Measurements from ENCODE around the gene VSIG10. TPM values are rescaled to one million over a fixed set of nuclear protein-coding genes. Genes with fewer than 3 reads are reported as not detected.
"Not testable (repeated sequence)": the region's sequence is repeated elsewhere in the genome, so short reads cannot be mapped to it uniquely, and the experiment has no call there.

The VSIG10 gene
- total RNA-seq, 1 donor from 2014 or later, result 24.6 TPM

GRCh38 chr12:118033902-118034301, 69.9 kb downstream of the VSIG10 start:
- no peak overlapping the region for H3K4me3 ChIP-seq (ENCODE audit: low read depth, low read length)
- DNase-seq (ENCODE audit: low read depth), result no peak
- TF ChIP-seq, protein P1, sequence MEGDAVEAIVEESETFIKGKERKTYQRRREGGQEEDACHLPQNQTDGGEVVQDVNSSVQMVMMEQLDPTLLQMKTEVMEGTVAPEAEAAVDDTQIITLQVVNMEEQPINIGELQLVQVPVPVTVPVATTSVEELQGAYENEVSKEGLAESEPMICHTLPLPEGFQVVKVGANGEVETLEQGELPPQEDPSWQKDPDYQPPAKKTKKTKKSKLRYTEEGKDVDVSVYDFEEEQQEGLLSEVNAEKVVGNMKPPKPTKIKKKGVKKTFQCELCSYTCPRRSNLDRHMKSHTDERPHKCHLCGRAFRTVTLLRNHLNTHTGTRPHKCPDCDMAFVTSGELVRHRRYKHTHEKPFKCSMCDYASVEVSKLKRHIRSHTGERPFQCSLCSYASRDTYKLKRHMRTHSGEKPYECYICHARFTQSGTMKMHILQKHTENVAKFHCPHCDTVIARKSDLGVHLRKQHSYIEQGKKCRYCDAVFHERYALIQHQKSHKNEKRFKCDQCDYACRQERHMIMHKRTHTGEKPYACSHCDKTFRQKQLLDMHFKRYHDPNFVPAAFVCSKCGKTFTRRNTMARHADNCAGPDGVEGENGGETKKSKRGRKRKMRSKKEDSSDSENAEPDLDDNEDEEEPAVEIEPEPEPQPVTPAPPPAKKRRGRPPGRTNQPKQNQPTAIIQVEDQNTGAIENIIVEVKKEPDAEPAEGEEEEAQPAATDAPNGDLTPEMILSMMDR (conservative IDR thresholded peaks at IDR 0.05; ENCODE audit: low read depth, low read length), result no peak

- no peak overlapping the region for H3K4me3 ChIP-seq (ENCODE audit: low read depth, low read length)
- TF ChIP-seq, protein P1 (conservative IDR thresholded peaks at IDR 0.05; ENCODE audit: low read depth, low read length), result no peak
- DNase-seq (ENCODE audit: low read depth), result no peak
These were observed 70.5 kb downstream of the VSIG10 start for GRCh38 chr12:118033323-118033722.

- no peak for DNase-seq (ENCODE audit: low read depth)
- no peak overlapping the region for H3K4me3 ChIP-seq (ENCODE audit: low read depth, low read length)
- TF ChIP-seq, protein P1 (conservative IDR thresholded peaks at IDR 0.05; ENCODE audit: low read depth, low read length), result no peak
These were observed 71.6 kb downstream of the VSIG10 start for GRCh38 chr12:118032188-118032587.

GRCh38 chr12:118029166-118029565, 74.6 kb downstream of the VSIG10 start:
- DNase-seq (ENCODE audit: low read depth), result no peak
- TF ChIP-seq, protein P1 (conservative IDR thresholded peaks at IDR 0.05; ENCODE audit: low read depth, low read length), result no peak
- no peak overlapping the region for H3K4me3 ChIP-seq (ENCODE audit: low read depth, low read length)

- no peak overlapping the region for H3K4me3 ChIP-seq (ENCODE audit: low read depth, low read length)
- TF ChIP-seq, protein P1 (conservative IDR thresholded peaks at IDR 0.05; ENCODE audit: low read depth, low read length), result no peak
- DNase-seq (ENCODE audit: low read depth), result no peak
These were observed 78.6 kb downstream of the VSIG10 start for GRCh38 chr12:118025168-118025567.

- no peak for DNase-seq (ENCODE audit: low read depth)
- TF ChIP-seq, protein P1 (conservative IDR thresholded peaks at IDR 0.05; ENCODE audit: low read depth, low read length), result no peak
- no peak overlapping the region for H3K4me3 ChIP-seq (ENCODE audit: low read depth, low read length)
These were observed 80.4 kb downstream of the VSIG10 start for GRCh38 chr12:118023301-118023860.

DNA sequence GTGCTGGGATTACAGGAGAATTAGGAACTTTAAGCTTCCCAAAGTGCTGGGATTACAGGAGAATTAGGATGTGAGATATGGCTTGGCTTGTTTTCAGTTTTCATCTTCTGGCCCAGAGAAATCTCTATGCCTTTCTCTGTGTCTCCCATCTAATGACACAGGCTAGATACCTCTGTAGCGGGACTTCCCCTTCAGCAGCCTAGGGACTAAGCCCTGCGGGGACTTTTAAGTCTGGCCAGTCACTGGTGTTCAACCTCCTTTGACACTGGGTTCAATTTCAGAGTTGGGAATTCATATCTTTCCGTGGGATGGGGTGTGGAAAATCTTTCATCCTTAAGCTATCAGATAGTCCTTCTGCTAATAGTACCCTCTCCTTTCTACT, 81.1 kb downstream of the VSIG10 start:
- no peak overlapping the region for H3K4me3 ChIP-seq (ENCODE audit: low read depth, low read length)
- DNase-seq (ENCODE audit: low read depth), result no peak
- TF ChIP-seq, protein P1 (conservative IDR thresholded peaks at IDR 0.05; ENCODE audit: low read depth, low read length), result no peak

DNA sequence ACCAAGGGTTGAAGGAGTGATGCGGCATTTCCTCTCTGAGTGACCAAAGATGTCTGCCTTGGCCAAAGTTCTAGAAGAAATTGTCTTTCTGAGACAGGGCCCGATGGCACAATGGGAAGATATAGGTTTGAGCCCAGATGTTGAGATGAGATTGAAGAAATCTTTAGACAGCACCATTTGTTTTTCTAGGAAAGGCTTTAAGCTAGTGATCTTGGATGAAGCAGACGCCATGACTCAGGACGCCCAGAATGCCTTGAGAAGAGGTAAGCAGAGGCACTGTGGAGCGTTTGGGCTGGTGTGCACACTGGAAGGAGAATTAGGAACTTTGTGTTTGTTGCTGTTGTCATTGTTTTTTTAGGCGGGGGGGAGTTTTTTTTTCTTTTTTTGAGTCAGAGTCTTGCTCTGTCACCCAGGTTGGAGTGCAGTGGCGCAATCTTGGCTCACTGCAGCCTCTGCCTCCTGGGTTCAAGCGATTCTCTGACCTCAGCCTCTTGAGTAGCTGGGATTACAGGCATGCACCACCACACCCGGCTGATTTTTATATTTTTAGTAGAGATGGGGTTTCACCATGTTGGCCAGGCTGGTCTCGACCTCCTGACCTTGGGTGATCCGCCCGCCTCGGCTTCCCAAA, 81.6 kb downstream of the VSIG10 start:
- not testable (repeated sequence) for DNase-seq (ENCODE audit: low read depth); H3K4me3 ChIP-seq (ENCODE audit: low read depth, low read length)
